HG03442 (cell line): Measurements from ENCODE around the gene RIT2.

Experiments used
- ATAC-seq: cut with Tn5 transposase; IDR thresholded peaks from one replicate; pipeline ENCODE4 v1.9.1; 2021; ENCODE audit warnings: mild to moderate bottlenecking, moderate library complexity; ENCODE audit not compliant: unreplicated experiment

Gene RIT2

DNA sequence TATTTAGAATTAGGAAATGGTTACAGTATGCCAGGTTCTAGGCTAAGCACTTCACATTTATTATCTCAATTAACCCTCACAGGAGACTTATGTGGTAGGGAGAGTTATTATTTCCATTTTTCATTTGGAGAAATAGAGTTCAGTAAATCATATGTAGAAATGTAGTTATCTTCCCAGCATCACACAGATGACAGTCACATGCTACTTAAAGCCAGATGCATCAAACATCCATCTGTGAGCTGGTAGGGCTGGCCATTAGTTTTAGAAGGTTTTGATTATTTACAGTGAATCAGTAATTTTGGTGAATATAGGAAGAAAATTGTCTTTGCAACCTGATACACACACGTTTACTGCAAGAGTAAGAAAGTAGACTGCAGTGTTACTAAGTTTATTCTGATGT is 97.9 kb downstream of the RIT2 start:
- no peak for ATAC-seq

DNA sequence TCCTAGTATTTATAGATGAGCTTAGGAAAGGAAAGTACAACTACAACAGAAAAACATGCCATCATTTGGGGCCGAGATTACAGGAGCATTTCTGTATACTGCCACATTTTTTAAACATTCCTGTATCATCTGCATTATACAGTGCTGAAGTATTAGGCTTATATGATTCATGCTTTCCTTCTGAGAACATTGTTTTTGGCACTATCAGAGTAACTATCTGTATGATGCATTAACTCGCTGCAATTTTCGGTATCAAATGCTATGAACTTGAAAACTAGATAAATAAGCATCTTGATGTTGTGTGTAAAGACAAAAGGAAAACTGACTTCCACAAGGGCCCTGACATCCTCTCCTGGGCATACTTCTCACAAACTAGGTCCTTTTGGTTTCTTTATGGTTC is 102.0 kb downstream of the RIT2 start:
- no peak for ATAC-seq

DNA sequence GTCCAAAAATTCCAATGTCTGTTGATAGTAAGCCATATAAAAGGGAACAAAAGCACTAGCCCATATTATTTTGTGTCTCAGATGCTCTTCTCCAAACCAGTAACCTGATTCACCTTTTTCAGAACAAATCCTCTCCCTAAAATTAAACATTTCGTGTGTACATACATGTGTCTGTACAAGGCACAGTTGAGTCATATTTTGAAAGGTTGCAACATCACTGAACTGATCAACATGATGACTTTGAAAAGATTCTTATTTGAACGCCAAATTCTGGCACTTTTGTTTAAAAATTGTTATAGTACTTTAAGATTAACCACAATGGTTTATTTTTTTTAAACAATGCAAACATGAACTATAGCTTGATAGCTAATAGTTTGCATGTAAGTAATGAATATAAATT is 102.5 kb downstream of the RIT2 start:
- no peak for ATAC-seq

DNA sequence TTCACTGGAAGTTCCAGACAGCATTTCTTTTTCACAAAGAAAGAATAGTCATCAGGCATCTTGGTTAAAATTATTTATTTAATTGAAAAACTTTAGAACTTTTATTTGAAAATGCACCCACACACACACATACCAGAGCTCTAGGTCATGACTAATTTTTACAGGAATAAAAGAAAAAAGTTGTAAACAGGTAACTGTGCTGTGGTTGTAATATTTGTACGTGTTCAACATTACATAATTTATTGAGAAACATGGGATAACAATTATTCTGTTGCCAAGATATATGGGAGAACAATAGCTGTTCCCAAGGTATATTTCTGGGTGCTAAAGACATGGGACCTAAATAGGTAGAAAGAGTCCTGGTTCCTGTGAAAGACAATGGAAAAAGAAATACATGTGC is 104.9 kb downstream of the RIT2 start:
- no peak for ATAC-seq

DNA sequence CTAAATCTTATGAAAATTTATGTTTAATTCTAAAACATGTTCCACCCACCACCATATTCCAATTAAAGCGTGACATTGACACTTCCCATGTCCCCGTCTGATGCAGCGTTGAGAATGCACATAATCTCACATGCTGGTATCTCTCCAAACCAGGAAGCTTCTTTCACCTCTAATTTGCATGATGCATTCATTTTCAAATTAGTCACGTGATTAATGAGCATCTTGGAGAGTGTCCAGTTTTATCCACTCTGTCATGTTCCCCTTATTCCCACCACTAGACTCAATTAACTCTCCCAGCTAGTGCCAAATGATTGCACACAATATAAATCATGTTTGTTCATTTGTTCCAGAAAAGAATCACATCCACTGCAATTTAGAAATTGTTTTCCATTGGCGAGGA is 105.8 kb downstream of the RIT2 start:
- no peak for ATAC-seq

DNA sequence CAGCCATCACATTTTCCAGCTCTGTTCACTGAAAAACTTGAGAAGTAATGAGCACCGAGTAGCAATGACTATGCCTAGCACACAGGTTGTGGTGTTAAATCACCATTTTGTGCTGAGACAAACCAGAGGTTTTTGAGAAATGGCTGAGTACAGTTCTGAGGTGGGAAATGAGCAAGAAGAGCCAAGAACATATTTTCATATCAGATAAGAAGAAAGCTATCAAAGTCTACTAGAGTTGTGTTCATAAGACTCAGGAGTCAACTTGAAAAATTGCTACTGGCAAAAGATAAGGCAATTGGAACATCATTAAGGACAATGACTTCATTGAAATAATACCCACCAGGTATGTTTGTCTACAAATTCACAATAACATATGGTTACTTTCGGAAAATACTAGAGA is 108.1 kb downstream of the RIT2 start:
- ATAC-seq: no peak

DNA sequence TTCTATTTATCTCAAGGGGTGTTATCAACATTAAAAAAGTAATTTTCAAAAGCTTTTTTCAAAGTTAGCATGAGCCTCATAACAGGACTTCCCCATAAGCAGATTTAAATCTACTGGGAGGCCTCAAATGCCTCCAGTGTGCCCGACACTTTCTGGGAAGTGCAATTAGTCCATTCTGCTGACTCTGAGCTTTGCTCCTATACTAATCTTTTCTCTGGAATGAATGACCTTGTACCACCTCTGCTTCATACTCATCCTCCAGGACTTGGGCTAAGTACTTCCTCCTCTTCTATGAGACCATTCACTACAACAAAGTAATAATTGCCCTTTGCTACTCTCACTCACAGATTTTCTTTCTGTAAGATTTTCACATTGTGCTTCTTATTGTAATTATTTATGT is 111.1 kb downstream of the RIT2 start:
- ATAC-seq: no peak

DNA sequence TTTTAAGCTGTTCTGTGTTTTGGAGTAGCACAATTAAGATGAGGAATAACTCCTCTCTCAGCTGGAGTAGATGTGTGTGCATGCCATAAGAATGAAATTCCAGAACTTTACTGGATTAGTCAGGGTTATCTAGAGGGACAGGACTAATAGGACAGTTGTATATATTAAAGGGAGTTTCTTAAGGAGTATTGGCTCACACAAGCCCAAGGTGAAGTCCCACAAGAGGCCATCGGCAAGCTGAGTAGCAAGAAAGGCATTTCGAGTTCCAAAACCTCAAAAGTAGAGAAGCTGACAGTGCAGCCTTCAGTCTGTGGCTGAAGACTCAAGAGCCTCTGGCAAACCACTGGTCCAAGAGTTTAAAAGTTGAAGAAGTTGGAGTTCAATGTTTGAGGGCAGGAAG is 113.7 kb downstream of the RIT2 start:
- no peak for ATAC-seq

DNA sequence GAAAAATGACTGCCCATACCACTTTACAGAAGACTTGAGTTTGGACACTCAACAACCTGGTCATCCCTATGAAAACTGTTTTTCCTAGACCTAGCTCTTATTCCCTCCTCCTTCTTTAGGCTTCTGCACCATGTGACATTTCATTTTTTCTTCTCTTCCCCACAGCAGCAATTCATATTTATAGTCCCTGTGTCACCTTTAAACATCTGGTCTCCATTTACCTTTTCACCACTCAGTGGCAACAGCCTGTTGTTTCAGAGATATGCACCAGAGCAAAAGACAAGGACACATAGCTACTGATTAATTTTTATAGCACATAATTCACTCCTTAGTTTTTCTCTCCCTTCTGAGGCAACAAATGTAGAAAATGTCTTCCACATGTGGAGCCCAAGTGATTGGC is 118.7 kb downstream of the RIT2 start:
- no peak for ATAC-seq

DNA sequence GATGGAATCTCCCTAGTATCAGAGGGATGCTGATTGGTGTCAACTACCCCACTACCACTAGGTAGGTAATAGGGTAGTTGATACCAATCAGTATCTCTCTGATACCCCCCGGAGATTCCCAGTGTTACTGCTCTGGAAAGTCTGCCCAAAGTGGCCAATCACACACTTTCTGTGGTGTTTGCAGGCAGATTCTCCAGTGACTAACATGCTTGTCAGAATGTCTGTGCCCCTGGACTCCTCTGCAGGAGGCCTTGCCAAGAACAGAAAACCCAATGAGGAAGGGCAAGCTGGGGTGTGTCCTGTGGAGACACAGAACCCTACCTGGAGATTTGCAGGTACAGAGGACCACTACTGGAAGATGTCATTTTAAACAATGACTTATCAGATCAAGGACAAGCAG is 135.1 kb downstream of the RIT2 start:
- no peak for ATAC-seq

DNA sequence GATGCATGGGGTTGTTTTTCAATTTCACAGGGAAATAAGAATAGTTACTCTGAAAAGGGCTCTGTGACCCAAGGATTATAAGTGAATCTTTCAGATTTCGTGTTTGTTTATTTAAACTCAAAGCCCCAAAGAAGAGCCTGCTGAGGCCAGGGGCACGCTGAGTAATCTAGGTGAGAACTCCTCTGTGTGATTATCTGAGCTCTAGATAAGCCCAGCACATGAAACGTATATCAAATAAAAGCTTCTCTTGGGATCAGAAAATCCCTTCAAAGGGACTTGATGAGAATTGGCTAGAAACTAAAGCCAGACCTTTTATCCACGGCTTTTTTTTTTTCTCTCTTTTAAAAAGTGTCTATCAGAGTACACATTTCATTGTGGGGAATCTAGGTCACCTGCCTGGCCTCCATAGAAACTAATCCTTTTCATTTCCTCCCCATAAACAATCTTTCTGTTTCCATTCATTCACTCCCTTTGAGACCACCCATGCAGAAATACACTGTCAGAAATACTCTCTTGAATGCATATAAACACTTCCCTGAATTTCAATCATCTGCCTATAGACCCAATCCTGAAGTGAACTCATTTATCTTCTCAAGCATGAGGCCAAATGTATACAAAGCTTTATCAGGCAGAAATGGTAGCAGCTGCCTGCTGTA is 137.4 kb downstream of the RIT2 start:
- ATAC-seq: no peak

DNA sequence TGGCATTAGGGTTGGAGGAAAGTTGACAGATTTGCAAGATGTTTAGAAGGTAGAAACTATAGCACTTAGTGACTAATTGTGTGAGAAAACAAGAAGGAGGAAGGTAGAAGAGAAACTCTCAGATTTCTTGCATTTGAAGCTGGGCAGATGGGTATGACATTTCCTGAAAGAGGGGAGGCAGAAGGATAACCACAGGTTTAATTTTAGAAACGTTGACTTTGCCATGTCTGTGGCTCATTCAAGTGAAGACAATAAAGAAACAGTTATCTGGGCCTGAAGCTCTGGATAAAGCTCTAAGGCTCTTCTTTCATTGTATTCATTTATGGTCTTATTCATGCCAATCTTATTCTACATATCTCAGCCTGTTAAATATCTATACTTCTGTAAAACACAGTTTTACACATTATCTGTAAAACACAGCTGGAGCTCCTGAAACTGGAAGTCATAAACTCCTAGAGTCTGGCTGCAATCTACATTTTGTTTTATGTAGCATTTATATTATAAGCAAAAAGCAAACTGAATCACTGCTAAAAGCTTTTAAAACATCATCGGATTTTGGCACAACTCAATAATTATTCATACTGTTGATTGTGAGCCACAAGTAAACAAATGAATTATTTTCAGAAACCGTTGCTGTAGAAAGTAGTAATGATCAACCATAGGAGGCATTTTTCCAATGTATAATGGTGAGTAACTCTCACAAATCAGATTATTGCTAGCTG is 138.5 kb downstream of the RIT2 start:
- no peak for ATAC-seq

DNA sequence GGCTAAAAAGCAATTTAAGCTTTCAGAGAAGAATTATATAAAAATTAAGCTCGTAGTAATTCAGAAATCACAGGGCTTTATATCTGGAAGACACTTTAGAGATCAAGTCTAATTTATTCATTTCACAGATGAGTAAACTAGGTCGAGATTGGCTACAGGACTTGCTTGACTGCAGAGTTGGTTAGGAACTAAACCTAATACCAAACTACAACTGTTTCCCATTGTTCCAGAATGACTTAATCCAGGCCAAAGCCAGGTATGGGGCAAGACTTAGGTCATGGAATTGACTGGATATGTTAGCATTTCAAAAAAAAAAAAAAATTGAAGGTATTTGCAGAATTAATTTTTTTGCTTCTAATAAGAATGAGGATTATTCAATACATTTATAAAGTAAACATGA is 146.1 kb downstream of the RIT2 start:
- no peak for ATAC-seq

DNA sequence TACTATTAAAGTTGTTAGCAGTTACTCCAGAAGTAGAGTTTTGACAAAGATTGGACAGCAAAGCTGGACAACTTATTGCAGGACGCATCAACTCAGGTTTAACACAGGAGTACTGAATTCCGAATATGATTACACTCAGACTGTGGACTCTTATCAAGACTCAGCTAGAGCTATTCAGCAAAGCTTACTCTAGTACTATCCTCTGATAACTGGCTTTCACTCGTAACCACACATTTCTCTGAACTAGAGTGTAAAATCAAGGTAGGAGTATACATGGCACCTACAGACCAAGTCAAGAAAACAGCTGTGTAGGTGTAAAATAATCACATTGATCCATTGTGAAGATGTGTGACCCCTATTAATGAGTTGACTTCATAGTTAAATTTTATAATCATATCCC is 154.2 kb downstream of the RIT2 start:
- ATAC-seq: no peak

DNA sequence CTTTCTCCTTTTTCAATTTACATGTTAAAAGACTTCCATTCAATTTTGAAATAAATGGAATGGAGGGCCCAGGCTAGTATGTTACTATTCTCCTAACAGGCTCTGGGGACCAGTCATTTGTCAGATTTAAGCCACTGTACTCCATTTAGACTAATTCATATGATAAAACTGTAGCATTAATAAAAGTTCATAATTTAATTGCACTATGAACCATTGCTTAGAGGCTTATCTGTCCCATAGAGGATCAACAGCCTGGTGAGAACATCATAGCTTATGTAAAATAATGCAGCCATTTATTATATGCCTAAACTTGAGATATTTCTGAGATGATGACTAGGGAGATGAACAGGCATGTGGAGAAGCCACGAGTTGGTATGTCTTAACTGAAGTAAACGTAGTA is 156.0 kb downstream of the RIT2 start:
- ATAC-seq: no peak

DNA sequence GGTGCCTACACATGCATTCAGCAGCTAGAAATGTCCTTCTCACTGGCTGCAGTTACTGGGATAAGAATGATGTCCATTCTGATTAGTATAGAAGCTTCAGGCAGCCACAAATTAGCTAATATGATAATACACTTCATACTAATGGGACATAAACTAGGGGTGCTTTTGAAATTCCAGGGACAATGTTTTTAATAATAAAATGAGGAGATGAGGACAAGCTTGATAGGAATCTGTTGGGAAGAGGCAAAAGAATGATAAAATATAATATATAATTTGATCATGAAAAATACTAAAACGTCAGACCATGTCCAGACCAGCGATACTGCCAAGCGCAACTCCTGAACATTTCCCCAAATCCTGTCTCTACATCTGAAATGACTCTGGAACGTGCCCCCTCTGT is 157.1 kb downstream of the RIT2 start:
- ATAC-seq: no peak

DNA sequence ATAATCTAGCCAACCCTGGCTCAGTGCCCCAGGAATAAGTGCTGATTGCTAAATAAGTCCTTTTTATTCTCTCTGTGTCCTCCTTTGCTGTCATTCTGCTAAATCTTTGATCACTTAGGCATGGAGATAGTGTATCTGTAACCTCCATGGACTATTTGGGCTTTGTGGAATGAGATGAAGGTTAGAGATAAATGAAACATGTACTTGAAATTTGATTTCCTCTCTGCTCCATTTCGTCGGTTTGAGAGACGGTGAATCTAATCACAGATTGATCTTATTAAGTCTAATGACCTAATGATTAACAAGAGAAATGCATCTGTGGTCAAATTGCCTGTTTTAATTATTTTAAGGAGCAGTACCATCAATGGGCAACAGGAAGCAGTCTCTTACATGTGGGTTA is 159.2 kb downstream of the RIT2 start:
- no peak for ATAC-seq

DNA sequence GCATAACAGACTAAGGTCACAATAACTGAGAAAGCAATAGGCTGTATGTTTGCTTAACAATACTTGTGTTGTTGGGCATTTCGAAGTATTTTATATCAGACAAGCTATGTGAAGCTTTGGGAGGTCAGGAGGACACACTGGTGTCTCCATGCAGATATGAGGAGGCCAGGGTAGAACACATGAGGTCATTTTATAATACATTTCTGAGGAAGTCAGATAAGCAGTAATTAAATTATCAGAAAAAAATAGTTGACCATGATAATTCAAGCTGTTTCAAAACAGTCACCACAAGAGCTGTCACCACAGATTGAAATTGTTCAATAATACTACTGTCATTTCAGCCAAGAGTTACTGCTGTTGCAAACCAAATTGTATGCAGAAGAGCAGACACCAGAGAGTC is 160.6 kb downstream of the RIT2 start:
- no peak for ATAC-seq

DNA sequence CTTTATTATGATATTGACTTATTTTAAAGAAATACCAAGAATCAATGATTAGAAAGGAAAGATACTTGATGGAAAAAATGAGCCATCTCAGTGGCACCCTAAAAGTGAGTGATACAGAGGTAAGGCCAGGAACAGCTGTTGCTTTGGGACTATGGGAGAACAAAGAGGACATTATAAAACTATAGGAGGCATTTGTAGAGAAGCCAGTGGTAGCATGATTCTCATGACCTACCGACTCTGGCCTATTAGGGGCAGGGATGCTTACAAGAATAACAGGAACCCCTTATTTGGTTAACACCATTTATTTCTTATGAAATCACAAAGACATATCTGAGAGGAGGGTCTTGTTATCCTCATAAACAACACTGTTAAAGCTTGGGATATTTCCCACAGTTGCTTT is 162.2 kb downstream of the RIT2 start:
- ATAC-seq: no peak

DNA sequence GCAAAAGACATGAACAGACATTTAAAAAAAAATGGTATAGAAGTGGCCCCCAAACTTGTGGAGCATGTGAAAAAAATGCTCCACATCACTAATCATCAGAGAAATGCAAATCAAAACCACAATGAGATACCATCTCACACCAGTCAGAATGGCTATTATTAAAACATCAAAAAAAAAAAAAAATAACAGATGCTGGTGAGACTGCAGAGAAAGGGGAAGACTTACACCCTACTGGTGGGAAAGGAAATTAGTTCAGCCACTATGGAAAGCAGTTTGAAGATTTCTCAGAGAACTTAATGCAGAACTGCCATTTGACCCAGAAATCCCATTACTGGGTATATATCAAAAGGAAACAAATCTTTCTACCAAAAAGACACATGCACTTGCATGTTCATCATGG is 164.8 kb downstream of the RIT2 start:
- no peak for ATAC-seq

DNA sequence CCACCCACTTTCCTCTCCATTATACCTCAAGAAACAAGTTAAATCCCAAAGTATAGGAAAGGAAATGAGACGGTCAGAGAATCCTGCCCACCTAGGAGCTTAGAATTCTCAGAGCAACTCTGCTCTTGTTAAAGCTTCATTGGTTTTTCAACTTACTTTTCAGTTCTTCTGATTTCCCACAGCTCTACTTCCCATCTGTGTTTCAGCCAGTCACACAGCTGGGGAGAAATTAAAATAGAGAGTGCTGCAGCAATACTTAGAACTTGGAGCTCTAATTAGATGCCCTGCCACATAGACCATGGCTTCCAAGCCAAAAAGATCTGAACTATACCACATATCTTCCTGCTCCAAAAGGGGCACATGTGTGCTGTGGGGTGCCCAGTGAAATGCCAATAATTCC is 166.7 kb downstream of the RIT2 start:
- no peak for ATAC-seq

DNA sequence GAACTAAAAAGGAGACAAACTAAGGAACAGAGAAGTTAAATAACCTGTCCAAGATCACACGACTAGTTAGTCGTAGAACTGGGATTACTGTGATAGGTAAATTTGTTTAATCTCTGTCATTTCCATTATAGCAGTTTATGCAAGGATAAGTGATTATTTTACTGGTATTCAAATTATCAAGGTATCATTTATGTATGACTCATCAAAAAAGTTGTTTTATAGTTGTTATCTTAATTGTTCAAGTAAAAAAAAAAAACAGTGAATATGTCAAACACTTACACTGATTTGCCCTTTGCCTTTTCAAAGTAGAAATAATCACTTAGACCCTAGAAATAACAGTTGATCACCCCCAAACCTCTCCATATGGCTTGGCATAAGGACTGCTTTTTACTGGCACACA is 173.6 kb downstream of the RIT2 start:
- no peak for ATAC-seq

DNA sequence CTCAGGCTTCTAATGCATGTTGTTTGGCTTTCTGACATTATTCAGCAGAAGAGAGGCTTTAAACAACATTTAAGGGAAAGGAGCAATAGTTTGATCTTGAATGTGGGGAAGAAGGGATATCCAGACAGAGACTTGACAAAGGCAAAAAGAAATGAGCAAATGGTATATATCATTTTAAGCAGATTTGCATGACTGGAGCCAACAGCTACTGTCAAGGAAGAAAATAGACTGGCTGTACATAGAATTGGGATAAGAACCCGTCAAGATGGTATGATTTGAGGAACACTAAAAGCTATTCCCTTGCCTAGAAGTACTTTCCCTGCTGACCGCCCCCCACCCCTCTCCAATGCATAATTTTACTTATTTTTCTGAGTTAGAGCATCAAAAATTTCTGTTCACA is 174.5 kb downstream of the RIT2 start:
- no peak for ATAC-seq
